Astrocyte of the spinal cord (primary cell): ENCODE measurements around the gene APBB2.

Experiments used
- DNase-seq: peaks from one replicate; pipeline ENCODE4 v3.0.0; 2011; ENCODE audit warnings: low read depth, low spot score
- H3K4me3 ChIP-seq: 2 replicates; pipeline ENCODE4 v1.5.1; 2011; ENCODE audit warnings: low read depth, mild to moderate bottlenecking, low read length, moderate library complexity
- in situ Hi-C: cut with HindIII; loops from 2 replicates; pipeline ENCODE4 v1.10.0; 2017; ENCODE audit warnings: low sequenced_read_pairs
- TF ChIP-seq, protein P1 (sequence below): IDR thresholded peaks from 2 replicates; pipeline ENCODE4 v1.5.1; 2012; ENCODE audit warnings: low read depth, mild to moderate bottlenecking, low read length, inconsistent platforms

The APBB2 gene

DNA sequence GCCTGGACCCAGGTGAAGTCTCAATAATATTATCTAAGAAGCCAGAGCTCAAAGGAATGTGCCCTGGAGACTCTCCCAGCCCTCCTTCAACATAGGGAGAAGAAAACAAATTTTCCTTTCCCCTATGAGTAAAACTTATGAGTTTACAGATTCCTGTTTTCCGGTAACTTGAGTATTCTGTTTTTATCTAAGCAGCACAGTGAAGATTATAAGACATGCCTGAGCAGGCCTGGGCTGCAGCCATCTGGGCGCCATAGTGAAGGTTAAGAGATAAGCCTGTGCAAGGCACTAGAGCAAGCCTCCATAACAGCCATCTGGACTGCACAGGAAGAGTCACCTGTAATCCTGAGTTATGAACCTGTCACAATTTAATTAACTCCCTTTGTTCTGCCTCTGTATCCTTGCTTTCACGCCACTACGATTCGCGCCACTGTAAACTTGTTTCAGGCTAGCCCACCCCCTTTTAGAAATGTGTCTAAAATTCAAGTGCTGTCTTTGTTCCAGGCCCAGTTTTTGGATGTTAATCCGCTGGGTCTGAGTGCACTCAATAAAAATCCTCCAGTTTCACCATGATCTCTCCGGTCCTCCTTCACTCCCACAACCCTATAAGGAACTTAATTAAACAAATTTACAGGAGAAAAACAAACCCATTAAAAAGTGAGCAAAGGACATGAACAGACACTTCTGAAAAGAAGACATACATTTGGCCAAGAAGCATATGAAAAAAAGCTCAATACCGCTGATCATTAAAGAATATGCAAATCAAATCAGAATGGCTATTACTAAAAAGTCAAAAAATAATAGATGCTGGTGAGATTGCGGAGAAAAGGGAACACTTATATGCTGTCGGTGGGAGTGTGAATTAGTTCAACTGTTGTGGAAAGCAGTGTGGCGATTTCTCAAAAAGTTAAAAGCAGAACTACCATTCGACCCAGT is 189.5 kb downstream of the APBB2 start:
- no peak for DNase-seq
- in situ Hi-C loops, result no loop called here
- TF ChIP-seq, protein P1, sequence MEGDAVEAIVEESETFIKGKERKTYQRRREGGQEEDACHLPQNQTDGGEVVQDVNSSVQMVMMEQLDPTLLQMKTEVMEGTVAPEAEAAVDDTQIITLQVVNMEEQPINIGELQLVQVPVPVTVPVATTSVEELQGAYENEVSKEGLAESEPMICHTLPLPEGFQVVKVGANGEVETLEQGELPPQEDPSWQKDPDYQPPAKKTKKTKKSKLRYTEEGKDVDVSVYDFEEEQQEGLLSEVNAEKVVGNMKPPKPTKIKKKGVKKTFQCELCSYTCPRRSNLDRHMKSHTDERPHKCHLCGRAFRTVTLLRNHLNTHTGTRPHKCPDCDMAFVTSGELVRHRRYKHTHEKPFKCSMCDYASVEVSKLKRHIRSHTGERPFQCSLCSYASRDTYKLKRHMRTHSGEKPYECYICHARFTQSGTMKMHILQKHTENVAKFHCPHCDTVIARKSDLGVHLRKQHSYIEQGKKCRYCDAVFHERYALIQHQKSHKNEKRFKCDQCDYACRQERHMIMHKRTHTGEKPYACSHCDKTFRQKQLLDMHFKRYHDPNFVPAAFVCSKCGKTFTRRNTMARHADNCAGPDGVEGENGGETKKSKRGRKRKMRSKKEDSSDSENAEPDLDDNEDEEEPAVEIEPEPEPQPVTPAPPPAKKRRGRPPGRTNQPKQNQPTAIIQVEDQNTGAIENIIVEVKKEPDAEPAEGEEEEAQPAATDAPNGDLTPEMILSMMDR, result no peak
- no peak overlapping the region for H3K4me3 ChIP-seq

DNA sequence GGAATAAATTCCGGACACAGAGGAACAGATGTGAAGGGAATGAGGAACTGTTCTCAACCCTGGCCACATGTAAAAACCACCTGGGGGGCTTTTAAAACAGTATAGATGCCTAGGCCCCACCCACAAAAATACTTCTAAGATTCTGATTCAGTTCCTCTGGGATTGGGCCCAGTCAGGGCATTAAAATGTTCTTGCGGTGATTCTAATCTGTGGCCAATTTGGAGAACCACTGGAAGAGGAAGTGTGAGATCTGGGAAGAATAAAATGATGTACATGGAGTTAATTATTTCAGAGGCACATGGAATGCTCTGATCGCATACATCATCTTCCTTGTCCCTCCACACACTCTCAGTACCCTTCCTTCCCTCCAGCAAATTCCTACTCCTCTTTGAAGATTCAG is 192.2 kb downstream of the APBB2 start:
- H3K4me3 ChIP-seq, result no peak overlapping the region
- TF ChIP-seq, protein P1, result no peak
- DNase-seq, result peak; percentile 44
- in situ Hi-C loops, result no loop called here

DNA sequence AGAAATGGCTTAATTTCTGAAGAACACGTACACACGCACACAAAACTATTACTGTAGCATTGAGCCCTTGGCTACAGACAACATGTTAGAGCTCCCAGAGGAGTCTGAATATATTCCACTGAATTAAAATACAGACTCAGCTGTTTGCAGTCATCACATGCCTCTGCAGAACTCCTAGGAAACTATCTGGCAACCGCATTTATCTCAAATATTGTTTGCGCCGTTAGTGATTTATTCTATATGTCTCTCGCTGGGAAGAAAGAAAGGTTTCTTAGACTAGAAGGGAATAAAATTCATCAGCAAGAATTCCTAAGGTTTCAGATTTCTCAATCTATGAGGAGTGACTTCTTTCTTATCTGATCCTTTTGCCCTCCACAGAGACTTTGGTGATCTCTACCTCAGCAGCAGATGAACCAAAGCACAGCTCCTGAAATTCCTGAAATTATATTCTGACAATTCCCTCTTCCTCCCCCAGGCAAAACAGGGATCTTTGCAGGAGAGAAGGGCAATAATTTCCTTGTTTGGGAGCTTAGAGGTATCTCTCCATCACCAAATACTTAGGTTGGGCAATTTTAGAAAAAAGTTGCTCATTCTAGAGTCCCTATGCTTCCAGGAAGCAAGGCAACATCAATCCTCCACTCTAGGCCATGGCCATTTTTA is 199.2 kb downstream of the APBB2 start:
- TF ChIP-seq, protein P1, result no peak
- in situ Hi-C loops, result no loop called here
- no peak for DNase-seq
- no peak overlapping the region for H3K4me3 ChIP-seq

DNA sequence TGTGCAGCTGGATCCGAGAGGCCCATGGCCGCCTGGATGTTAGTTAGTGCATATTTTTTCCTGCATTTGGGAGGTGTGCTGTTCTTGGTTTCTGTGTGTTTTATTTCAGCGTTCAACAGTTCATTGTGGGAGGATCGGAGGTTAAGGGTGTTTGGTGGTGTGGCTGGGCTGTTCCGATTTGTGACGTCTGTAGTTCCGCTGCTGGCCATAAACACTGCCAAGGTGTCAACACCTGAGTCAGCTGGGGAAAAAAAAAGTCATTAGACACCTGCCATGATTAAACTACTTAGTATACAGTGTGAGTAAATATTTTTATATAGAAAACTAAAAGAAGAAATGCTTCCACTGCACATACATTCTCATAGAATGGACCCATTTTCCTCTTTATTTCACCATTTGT is 200.2 kb downstream of the APBB2 start:
- in situ Hi-C loops, result no loop called here
- TF ChIP-seq, protein P1, result no peak
- no peak for DNase-seq
- H3K4me3 ChIP-seq, result no peak overlapping the region

DNA sequence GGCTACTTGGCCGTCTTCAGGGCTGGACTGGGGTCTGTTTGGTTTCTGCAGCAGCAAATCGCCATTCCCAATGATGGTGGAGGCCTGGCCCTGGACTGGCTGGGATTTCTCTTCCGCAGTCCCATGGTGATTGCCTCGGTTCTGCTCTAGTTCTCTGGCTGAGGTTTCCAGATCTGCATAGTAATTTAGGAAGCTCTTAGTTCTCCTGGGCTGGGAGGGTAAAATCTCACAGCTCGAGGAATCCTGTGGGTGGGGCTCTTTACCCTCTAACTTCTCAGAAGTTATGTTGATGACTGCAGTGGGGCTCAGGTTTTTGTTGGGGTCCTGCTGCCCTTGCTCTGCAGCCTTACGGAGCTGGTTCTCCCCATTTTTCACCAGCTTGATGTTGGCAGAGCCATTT is 200.6 kb downstream of the APBB2 start:
- TF ChIP-seq, protein P1, result no peak
- H3K4me3 ChIP-seq, result no peak overlapping the region
- in situ Hi-C loops, result no loop called here
- DNase-seq, result no peak

DNA sequence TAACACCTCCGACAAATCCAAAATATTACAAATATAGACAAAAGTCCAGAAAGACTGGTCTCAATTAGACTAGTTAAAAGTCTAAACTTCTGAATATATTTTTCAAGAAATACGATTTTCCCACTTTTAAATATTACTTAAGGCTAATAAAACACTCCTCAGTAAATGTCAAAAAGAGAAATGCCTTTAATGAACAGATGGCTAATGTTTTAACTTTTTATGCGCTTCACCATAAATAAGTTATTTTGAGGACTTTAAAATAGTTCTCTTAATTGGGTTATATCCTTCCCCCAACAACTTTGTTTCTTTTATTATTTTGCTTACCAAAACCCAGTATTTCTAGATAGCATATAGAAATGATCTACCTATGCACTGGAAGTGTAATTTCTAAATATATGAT is 201.4 kb downstream of the APBB2 start:
- in situ Hi-C loops, result no loop called here
- DNase-seq, result no peak

More for the DNA sequence above, 201.4 kb downstream of the APBB2 start:
- TF ChIP-seq, protein P1, result no peak
- H3K4me3 ChIP-seq, result no peak overlapping the region
